ES-I3 (cell line): ENCODE results near the gene TYRO3.
"Not testable (repeated sequence)": the region's sequence is repeated elsewhere in the genome, so short reads cannot be mapped to it uniquely, and the experiment has no call there.

Experiments used
- H3K36me3 ChIP-seq: 2 replicates; pipeline ENCODE4 v1.6.1; 2013; ENCODE audit warnings: mild to moderate bottlenecking, low read length, control low read depth, moderate library complexity; ENCODE audit not compliant: insufficient read depth
- H3K4me1 ChIP-seq: 2 replicates; pipeline ENCODE4 v1.6.1; 2013; ENCODE audit warnings: mild to moderate bottlenecking, control low read depth, low read length; ENCODE audit not compliant: insufficient read depth
- H3K9ac ChIP-seq: 2 replicates; pipeline ENCODE4 v1.6.1; 2013; ENCODE audit warnings: low read depth, mild to moderate bottlenecking, low read length, moderate library complexity
- H3K9me3 ChIP-seq: 2 replicates; pipeline ENCODE4 v1.6.1; 2013; ENCODE audit warnings: mild to moderate bottlenecking, low read length, moderate library complexity; ENCODE audit not compliant: control insufficient read depth, insufficient read depth

TYRO3 gene

DNA sequence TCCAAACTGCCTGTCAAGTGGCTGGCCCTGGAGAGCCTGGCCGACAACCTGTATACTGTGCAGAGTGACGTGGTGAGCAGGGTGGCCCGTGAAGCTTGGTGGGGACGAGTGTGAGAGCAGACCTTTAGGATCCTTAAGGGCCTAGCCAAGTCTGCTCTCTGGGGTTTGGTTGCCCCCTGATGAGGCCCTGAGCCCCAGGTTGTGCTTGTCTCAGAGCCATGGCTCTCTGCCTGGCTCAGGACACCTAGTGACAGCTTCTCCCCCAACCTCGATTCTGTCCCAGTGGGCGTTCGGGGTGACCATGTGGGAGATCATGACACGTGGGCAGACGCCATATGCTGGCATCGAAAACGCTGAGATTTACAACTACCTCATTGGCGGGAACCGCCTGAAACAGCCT lies 14.4 kb downstream of the TYRO3 start:
- peaks cover 22% of the 10 kb centered on the region for H3K36me3 ChIP-seq
- H3K9ac ChIP-seq: no peak overlapping the region
- no peaks in the 10 kb centered on the region for H3K9me3 ChIP-seq
- H3K4me1 ChIP-seq: peaks cover 9% of the 10 kb centered on the region

GRCh38 chr15:41574158-41574557 lies 15.1 kb downstream of the TYRO3 start:
- Histone ChIP-seq H3K4me1 (peaks cover 2% of the 10 kb centered on the region; the same call in 1 of the 2 replicates), H3K9ac (no peak overlapping the region), H3K9me3 (no peaks in the 10 kb centered on the region), H3K36me3 (peaks cover 22% of the 10 kb centered on the region)

DNA sequence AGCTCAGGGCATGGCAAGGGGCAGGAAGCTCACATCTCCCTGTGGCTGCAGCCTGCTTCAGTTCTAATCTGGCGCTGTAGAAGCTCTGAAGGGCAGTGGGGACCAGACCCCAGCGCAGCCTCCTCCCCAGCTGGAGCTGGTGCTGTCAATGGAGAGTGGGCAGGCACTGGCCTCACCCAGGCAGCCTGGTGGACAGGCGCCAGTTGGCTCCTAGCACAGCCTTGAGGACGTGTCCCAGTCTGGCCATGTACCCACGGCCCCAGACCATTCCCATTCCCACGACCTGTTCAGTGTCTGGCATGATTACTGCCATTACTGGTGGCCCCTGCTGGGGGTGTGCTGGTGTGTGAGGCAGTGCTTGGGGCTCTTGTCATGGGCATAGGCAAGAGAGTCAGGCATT lies 16.3 kb downstream of the TYRO3 start:
- Histone ChIP-seq H3K9ac (no peak overlapping the region), H3K36me3 (peaks cover 22% of the 10 kb centered on the region)

GRCh38 chr15:41577863-41578735 lies 19.1 kb downstream of the TYRO3 start:
- Histone ChIP-seq H3K9ac (no peak overlapping the region), H3K4me1 (no peaks in the 10 kb centered on the region), H3K36me3 (peaks cover 13% of the 10 kb centered on the region)

More for the DNA sequence above, 16.3 kb downstream of the TYRO3 start:
- no peaks in the 10 kb centered on the region for H3K4me1 ChIP-seq
- no peaks in the 10 kb centered on the region for H3K9me3 ChIP-seq

DNA sequence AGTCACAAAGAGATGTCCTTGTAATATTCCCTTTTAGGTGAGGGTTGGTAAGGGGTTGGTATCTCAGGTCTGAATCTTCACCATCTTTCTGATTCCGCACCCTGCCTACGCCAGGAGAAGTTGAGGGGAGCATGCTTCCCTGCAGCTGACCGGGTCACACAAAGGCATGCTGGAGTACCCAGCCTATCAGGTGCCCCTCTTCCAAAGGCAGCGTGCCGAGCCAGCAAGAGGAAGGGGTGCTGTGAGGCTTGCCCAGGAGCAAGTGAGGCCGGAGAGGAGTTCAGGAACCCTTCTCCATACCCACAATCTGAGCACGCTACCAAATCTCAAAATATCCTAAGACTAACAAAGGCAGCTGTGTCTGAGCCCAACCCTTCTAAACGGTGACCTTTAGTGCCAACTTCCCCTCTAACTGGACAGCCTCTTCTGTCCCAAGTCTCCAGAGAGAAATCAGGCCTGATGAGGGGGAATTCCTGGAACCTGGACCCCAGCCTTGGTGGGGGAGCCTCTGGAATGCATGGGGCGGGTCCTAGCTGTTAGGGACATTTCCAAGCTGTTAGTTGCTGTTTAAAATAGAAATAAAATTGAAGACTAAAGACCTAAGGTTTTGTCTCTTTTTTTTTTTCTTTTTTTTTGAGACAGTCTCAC lies 19.8 kb downstream of the TYRO3 start:
- Histone ChIP-seq H3K4me1 (no peaks in the 10 kb centered on the region), H3K36me3 (peaks cover 13% of the 10 kb centered on the region), H3K9ac (no peak overlapping the region), H3K9me3 (no peaks in the 10 kb centered on the region)

More at GRCh38 chr15:41577863-41578735, 19.1 kb downstream of the TYRO3 start:
- H3K9me3 ChIP-seq: no peaks in the 10 kb centered on the region

- Histone ChIP-seq H3K36me3 (0 out of 2 replicates have a peak, but pooled peaks cover 4% of the 10 kb centered on the region), H3K9ac (no peak overlapping the region), H3K9me3 (no peaks in the 10 kb centered on the region), H3K4me1 (no peaks in the 10 kb centered on the region; the same call in 1 of the 2 replicates)
Measured at GRCh38 chr15:41581110-41581509, 22.1 kb downstream of the TYRO3 start.

- Histone ChIP-seq H3K36me3 (no peaks in the 10 kb centered on the region), H3K9me3 (no peaks in the 10 kb centered on the region), H3K4me1 (no peaks in the 10 kb centered on the region; the same call in 1 of the 2 replicates), H3K9ac (no peak overlapping the region)
Measured at GRCh38 chr15:41583795-41584194, 24.8 kb downstream of the TYRO3 start.

- H3K9ac ChIP-seq: peak overlapping the region; percentile 52; the same call in 1 of the 2 replicates
- H3K9me3 ChIP-seq: no peaks in the 10 kb centered on the region
- no peaks in the 10 kb centered on the region; the same call in 1 of the 2 replicates for H3K4me1 ChIP-seq
- no peaks in the 10 kb centered on the region for H3K36me3 ChIP-seq
Measured at GRCh38 chr15:41584636-41585126, 25.7 kb downstream of the TYRO3 start.

DNA sequence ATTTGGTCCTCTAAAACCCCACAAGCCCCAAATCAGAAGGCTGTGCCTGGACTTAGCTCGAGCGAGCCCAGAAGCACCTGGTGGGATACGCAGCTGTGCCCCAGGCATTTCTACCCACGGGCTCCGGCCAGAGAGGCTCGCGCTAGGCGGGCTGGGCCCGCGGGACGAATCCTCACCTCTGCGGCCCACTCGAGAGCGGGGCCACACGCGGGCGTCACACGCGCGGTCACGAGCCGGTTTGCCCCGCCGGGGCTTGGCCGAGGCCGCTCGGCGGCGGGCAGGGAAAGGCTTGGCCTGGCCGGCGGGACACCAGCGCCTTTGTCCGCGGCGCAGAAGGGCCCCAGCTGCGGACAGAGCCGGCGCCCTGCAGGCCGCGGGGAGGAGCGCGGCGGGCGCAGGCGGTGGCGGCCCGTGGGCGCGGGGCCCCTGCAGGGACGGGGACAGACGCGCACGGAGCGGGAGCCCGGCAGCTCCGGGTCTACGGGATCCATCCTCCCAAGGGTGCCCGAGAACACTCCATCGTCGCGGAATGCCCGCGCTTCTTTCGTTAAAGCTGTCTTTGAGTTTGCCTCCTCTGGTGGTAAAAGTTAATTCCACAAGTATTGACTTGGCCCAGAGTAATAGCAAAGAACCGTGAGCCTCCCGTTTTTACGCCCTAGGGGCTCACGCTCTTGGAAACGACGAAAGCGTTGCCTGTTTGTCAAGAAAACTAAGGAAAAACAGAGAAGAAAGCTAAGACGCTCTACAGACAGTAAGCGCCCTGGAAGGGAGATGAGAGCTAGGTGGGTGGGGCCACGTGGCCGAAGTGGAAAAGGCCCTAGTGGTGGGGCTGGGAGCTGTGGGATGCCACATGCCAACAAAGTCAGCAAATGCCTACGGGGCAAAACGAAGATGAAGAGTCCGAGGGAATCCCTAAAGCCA lies 26.4 kb downstream of the TYRO3 start:
- Histone ChIP-seq H3K4me1 (no peaks in the 10 kb centered on the region; the same call in 1 of the 2 replicates), H3K9me3 (no peaks in the 10 kb centered on the region), H3K36me3 (no peaks in the 10 kb centered on the region), H3K9ac (peak overlapping the region; percentile 52)

DNA sequence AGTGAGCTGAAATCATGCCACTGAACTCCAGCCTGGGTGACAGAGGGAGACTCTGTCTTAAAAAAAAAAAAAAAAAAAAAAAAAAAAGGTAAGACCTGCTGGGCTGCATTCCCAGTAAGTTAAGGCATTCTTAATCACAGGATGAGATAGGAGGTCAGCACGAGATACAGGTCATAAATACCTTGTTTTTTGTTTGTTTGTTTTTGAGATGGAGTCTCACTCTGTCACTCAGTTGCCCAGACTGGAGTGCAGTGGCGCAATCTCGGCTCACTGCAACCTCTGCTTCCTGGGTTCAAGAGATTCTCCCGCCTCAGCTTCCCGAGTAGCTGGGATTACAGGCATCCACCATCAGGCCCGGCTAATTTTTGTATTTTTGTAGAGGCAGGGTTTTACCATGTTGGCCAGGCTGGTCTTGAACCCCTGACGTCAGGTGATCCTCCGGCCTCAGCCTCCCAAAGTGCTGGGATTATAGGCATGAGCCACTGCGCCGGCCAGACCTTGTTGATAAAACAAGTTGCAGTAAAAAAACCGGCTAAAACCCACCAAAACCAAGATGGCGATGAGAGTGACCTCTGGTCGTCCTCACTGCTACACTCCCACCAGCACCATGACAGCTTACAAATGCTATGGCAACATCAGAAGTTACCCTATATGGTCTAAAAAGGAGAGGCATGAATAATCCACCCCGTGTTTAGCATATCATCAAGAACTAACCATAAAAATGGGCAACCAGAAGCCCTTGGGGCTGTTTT lies 27.7 kb downstream of the TYRO3 start:
- not testable (repeated sequence) for H3K4me1 ChIP-seq, H3K36me3 ChIP-seq, H3K9me3 ChIP-seq, H3K9ac ChIP-seq

GRCh38 chr15:41589018-41589417 lies 30.0 kb downstream of the TYRO3 start:
- H3K9ac ChIP-seq, H3K36me3 ChIP-seq, H3K4me1 ChIP-seq, H3K9me3 ChIP-seq: not testable (repeated sequence)

DNA sequence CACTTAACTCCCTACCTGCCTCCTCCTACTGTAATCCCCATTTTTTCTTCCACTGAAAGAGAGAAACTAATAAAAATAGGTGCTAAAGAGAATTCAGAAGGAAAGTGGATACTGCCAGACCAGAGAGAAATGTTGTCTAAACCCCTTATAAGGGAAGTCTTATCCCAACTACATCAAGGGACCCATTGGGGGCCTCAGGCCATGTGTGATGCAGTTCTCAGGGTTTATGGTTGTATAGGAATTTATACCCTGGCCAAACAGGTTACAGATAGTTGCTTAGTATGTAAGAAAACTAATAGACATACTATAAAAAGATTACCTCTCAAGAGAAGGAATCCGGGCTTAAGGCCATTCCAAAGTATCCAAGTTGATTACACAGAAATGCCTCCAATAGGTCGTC lies 30.6 kb downstream of the TYRO3 start:
- H3K4me1 ChIP-seq, H3K9ac ChIP-seq, H3K9me3 ChIP-seq: not testable (repeated sequence)

GRCh38 chr15:41591217-41591616 lies 32.2 kb downstream of the TYRO3 start:
- H3K4me1 ChIP-seq, H3K9ac ChIP-seq, H3K9me3 ChIP-seq, H3K36me3 ChIP-seq: not testable (repeated sequence)

More for the DNA sequence above, 30.6 kb downstream of the TYRO3 start:
- H3K36me3 ChIP-seq: not testable (repeated sequence)
